HEK293 (cell line): ENCODE results near the gene PRPF19.
A peak's percentile ranks its signal among the peaks of the same experiment; 100 is the strongest.

Experiments used
- AEBP2 ChIP-seq: fragments of 450-650 bp; formaldehyde crosslinking; IDR thresholded peaks from 2 replicates; pipeline ENCODE4 v1.5.1; 2016; ENCODE audit warnings: missing biosample characterization, missing genetic modification characterization, borderline replicate concordance
- CTCF ChIP-seq: fragments of 450-650 bp; formaldehyde crosslinking; IDR thresholded peaks from 2 replicates; pipeline ENCODE4 v1.5.1; 2016; ENCODE audit warnings: missing biosample characterization, missing genetic modification characterization
- GLIS2 ChIP-seq: fragments of 450-650 bp; formaldehyde crosslinking; IDR thresholded peaks from 2 replicates; pipeline ENCODE4 v1.5.1; 2016; ENCODE audit warnings: missing biosample characterization, missing genetic modification characterization
- HOXA7 ChIP-seq: sonication (generic); formaldehyde crosslinking; IDR thresholded peaks from 2 replicates; pipeline ENCODE4 v1.8.1; 2022; ENCODE audit warnings: missing genetic modification reagents, borderline replicate concordance
- HOXD13 ChIP-seq: sonication (generic); formaldehyde crosslinking; IDR thresholded peaks from 2 replicates; pipeline ENCODE4 v1.8.0; 2022; ENCODE audit warnings: missing genetic modification reagents, borderline replicate concordance
- OSR2 ChIP-seq: fragments of 450-650 bp; formaldehyde crosslinking; IDR thresholded peaks from 2 replicates; pipeline ENCODE4 v1.5.1; 2016; ENCODE audit warnings: missing biosample characterization, missing genetic modification characterization
- OVOL3 ChIP-seq: fragments of 450-650 bp; formaldehyde crosslinking; IDR thresholded peaks from 2 replicates; pipeline ENCODE4 v1.5.1; 2016; ENCODE audit warnings: missing biosample characterization, missing genetic modification characterization
- PATZ1 ChIP-seq: fragments of 450-650 bp; formaldehyde crosslinking; IDR thresholded peaks from 2 replicates; pipeline ENCODE4 v1.5.1; 2016; ENCODE audit warnings: missing biosample characterization, missing genetic modification characterization
- RBAK ChIP-seq: fragments of 450-650 bp; formaldehyde crosslinking; IDR thresholded peaks from 2 replicates; pipeline ENCODE4 v1.5.1; 2016; ENCODE audit warnings: missing biosample characterization, missing genetic modification characterization
- SALL2 ChIP-seq: fragments of 450-650 bp; formaldehyde crosslinking; IDR thresholded peaks from 2 replicates; pipeline ENCODE4 v1.5.0; 2017; ENCODE audit warnings: missing biosample characterization, mild to moderate bottlenecking, missing genetic modification characterization, borderline replicate concordance
- SP7 ChIP-seq: fragments of 450-650 bp; formaldehyde crosslinking; IDR thresholded peaks from 2 replicates; pipeline ENCODE4 v1.5.1; 2016; ENCODE audit warnings: missing biosample characterization, missing genetic modification characterization
- TCF7L2 ChIP-seq: IDR thresholded peaks from 2 replicates; pipeline ENCODE4 v1.6.1; 2011; ENCODE audit warnings: low read depth, mild to moderate bottlenecking, inconsistent platforms, low read length, moderate library complexity, borderline replicate concordance
- ZBTB20 ChIP-seq: fragments of 450-650 bp; formaldehyde crosslinking; IDR thresholded peaks from 2 replicates; pipeline ENCODE4 v1.5.1; 2016; ENCODE audit warnings: missing biosample characterization, missing genetic modification characterization
- ZBTB21 ChIP-seq: fragments of 450-650 bp; formaldehyde crosslinking; IDR thresholded peaks from 2 replicates; pipeline ENCODE4 v1.5.1; 2017; ENCODE audit warnings: missing biosample characterization, missing genetic modification characterization
- ZBTB48 ChIP-seq: fragments of 450-650 bp; formaldehyde crosslinking; IDR thresholded peaks from 2 replicates; pipeline ENCODE4 v1.5.1; 2016; ENCODE audit warnings: missing biosample characterization, missing genetic modification characterization
- ZBTB7A ChIP-seq: fragments of 450-650 bp; formaldehyde crosslinking; IDR thresholded peaks from 2 replicates; pipeline ENCODE4 v1.5.1; 2016; ENCODE audit warnings: low read depth, missing biosample characterization, missing genetic modification characterization
- ZIC2 ChIP-seq: fragments of 450-650 bp; formaldehyde crosslinking; IDR thresholded peaks from 2 replicates; pipeline ENCODE4 v1.5.1; 2016; ENCODE audit warnings: missing biosample characterization, missing genetic modification characterization
- ZNF155 ChIP-seq: fragments of 450-650 bp; formaldehyde crosslinking; IDR thresholded peaks from 2 replicates; pipeline ENCODE4 v1.5.1; 2016; ENCODE audit warnings: missing biosample characterization, missing genetic modification characterization
- ZNF23 ChIP-seq: fragments of 450-650 bp; formaldehyde crosslinking; IDR thresholded peaks from 2 replicates; pipeline ENCODE4 v1.5.1; 2016; ENCODE audit warnings: missing biosample characterization, missing genetic modification characterization, borderline replicate concordance
- ZNF26 ChIP-seq: fragments of 450-650 bp; formaldehyde crosslinking; IDR thresholded peaks from 2 replicates; pipeline ENCODE4 v1.5.1; 2016; ENCODE audit warnings: missing biosample characterization, missing genetic modification characterization
- ZNF335 ChIP-seq: fragments of 450-650 bp; formaldehyde crosslinking; conservative IDR thresholded peaks from 2 replicates; pipeline ENCODE4 v1.5.1; 2016; ENCODE audit warnings: missing biosample characterization, missing genetic modification characterization
- ZNF426 ChIP-seq: fragments of 450-650 bp; formaldehyde crosslinking; IDR thresholded peaks from 2 replicates; pipeline ENCODE4 v1.5.1; 2017; ENCODE audit warnings: missing biosample characterization, missing genetic modification characterization, mild to moderate bottlenecking, inconsistent platforms, moderate library complexity
- ZNF48 ChIP-seq: fragments of 450-650 bp; formaldehyde crosslinking; IDR thresholded peaks from 2 replicates; pipeline ENCODE4 v1.5.1; 2016; ENCODE audit warnings: missing biosample characterization, missing genetic modification characterization
- ZNF530 ChIP-seq: fragments of 450-650 bp; formaldehyde crosslinking; IDR thresholded peaks from 2 replicates; pipeline ENCODE4 v1.5.1; 2016; ENCODE audit warnings: low read depth, missing biosample characterization, missing genetic modification characterization
- ZNF544 ChIP-seq: fragments of 450-650 bp; formaldehyde crosslinking; IDR thresholded peaks from 2 replicates; pipeline ENCODE4 v1.5.0; 2017; ENCODE audit warnings: missing biosample characterization, missing genetic modification characterization
- ZNF621 ChIP-seq: fragments of 450-650 bp; formaldehyde crosslinking; IDR thresholded peaks from 2 replicates; pipeline ENCODE4 v1.5.1; 2017; ENCODE audit warnings: missing biosample characterization, missing genetic modification characterization
- ZNF623 ChIP-seq: fragments of 450-650 bp; formaldehyde crosslinking; IDR thresholded peaks from 2 replicates; pipeline ENCODE4 v1.5.1; 2016; ENCODE audit warnings: missing biosample characterization, missing genetic modification characterization
- ZNF629 ChIP-seq: fragments of 450-650 bp; formaldehyde crosslinking; IDR thresholded peaks from 2 replicates; pipeline ENCODE4 v1.5.1; 2017; ENCODE audit warnings: missing biosample characterization, missing genetic modification characterization
- ZNF707 ChIP-seq: fragments of 450-650 bp; formaldehyde crosslinking; IDR thresholded peaks from 2 replicates; pipeline ENCODE4 v1.5.1; 2016; ENCODE audit warnings: missing biosample characterization, missing genetic modification characterization
- ZNF777 ChIP-seq: fragments of 450-650 bp; formaldehyde crosslinking; IDR thresholded peaks from 2 replicates; pipeline ENCODE4 v1.5.1; 2017; ENCODE audit warnings: missing biosample characterization, missing genetic modification characterization, borderline replicate concordance
- ZNF791 ChIP-seq: fragments of 450-650 bp; formaldehyde crosslinking; IDR thresholded peaks from 2 replicates; pipeline ENCODE4 v1.5.1; 2016; ENCODE audit warnings: missing biosample characterization, missing genetic modification characterization
- ZSCAN18 ChIP-seq: fragments of 450-650 bp; formaldehyde crosslinking; IDR thresholded peaks from 2 replicates; pipeline ENCODE4 v1.5.1; 2016; ENCODE audit warnings: missing biosample characterization, missing genetic modification characterization
- ZXDB ChIP-seq: fragments of 450-650 bp; formaldehyde crosslinking; IDR thresholded peaks from 2 replicates; pipeline ENCODE4 v1.5.1; 2016; ENCODE audit warnings: missing biosample characterization, missing genetic modification characterization

The PRPF19 gene

GRCh38 chr11:60841797-60842667 is 64.4 kb downstream of the PRPF19 start, which contains the start of gene CCDC86 (continued):
- TF ChIP-seq AEBP2 (no peak), ZNF621 (no peak), ZBTB20 (peak; percentile 21; the same call in 1 of the 2 replicates), TCF7L2 (no peak), ZNF629 (tag by site-specific recombination) (peak; percentile 96), ZNF623 (no peak), OVOL3 (tag by site-specific recombination) (no peak), ZBTB21 (tag by site-specific recombination) (peak; percentile 96), ZXDB (peak; percentile 95), SP7 (tag by site-specific recombination) (peak; percentile 77), SALL2 (tag by site-specific recombination) (no peak), RBAK (no peak), ZNF335 (tag by site-specific recombination) (peak; percentile 66), ZNF530 (tag by site-specific recombination) (no peak), GLIS2 (tag by site-specific recombination) (no peak; the same call in none of the 2 replicates), CTCF (tag by site-specific recombination) (no peak), ZBTB7A (tag by site-specific recombination) (no peak; the same call in 1 of the 2 replicates), HOXA7 (CRISPR knock-in tag) (no peak), ZNF777 (tag by site-specific recombination) (no peak), ZSCAN18 (tag by site-specific recombination) (peak; percentile 40; the same call in 1 of the 2 replicates), HOXD13 (no peak), ZBTB48 (tag by site-specific recombination) (no peak), ZNF23 (tag by site-specific recombination) (no peak), ZNF791 (tag by site-specific recombination) (no peak), ZNF48 (tag by site-specific recombination) (no peak), ZNF544 (tag by site-specific recombination) (no peak), ZNF155 (tag by site-specific recombination) (no peak), ZNF707 (tag by site-specific recombination) (no peak), PATZ1 (peak; percentile 96), ZIC2 (tag by site-specific recombination) (0 out of 2 replicates have a peak, but pooled peaks have one; percentile 33), ZNF26 (tag by site-specific recombination) (no peak), OSR2 (no peak), ZNF426 (tag by site-specific recombination) (no peak)
